HUES48 (cell line): Measurements from ENCODE around the gene LPAR6.
A peak's percentile ranks its signal among the peaks of the same experiment; 100 is the strongest.

Source experiments
- H3K27ac ChIP-seq: one replicate; pipeline ENCODE4 v1.7.0; 2013; ENCODE audit warnings: low read depth, low read length, inconsistent platforms
- H3K27me3 ChIP-seq: 2 replicates; pipeline ENCODE4 v1.6.1; 2013; ENCODE audit warnings: mild to moderate bottlenecking, low read length; ENCODE audit not compliant: control insufficient read depth, insufficient read depth
- H3K36me3 ChIP-seq: 2 replicates; pipeline ENCODE4 v1.6.1; 2013; ENCODE audit warnings: low read length; ENCODE audit not compliant: control insufficient read depth, insufficient read depth
- H3K4me1 ChIP-seq: 2 replicates; pipeline ENCODE4 v1.6.1; 2013; ENCODE audit warnings: mild to moderate bottlenecking, low read length; ENCODE audit not compliant: control insufficient read depth, insufficient read depth
- H3K4me3 ChIP-seq: 2 replicates; pipeline ENCODE4 v1.5.1; 2013; ENCODE audit warnings: mild to moderate bottlenecking, low read depth, low read length
- H3K9ac ChIP-seq: 2 replicates; pipeline ENCODE4 v1.6.1; 2013; ENCODE audit warnings: mild to moderate bottlenecking, low read depth, low read length, moderate library complexity
- H3K9me3 ChIP-seq: 2 replicates; pipeline ENCODE4 v1.6.1; 2013; ENCODE audit warnings: low read length; ENCODE audit not compliant: control insufficient read depth, insufficient read depth

The LPAR6 gene

GRCh38 chr13:48414501-48414900 lies 1.6 kb upstream of the LPAR6 start:
- Histone ChIP-seq H3K9ac (no peak overlapping the region), H3K36me3 (no peaks in the 10 kb centered on the region), H3K27me3 (0 out of 2 replicates have a peak, but pooled peaks cover 3% of the 10 kb centered on the region)

GRCh38 chr13:48411841-48412531 lies 927 bp downstream of the LPAR6 start:
- H3K27ac ChIP-seq = peak overlapping the region; percentile 81
- no peaks in the 10 kb centered on the region for H3K9me3 ChIP-seq
- peaks cover 24% of the 10 kb centered on the region for H3K4me1 ChIP-seq
- 0 out of 2 replicates have a peak, but pooled peaks cover 3% of the 10 kb centered on the region for H3K27me3 ChIP-seq
- H3K4me3 ChIP-seq = peak overlapping the region; percentile 66
- H3K36me3 ChIP-seq = no peaks in the 10 kb centered on the region
- H3K9ac ChIP-seq = peak overlapping the region; percentile 32

More at GRCh38 chr13:48414501-48414900, 1.6 kb upstream of the LPAR6 start:
- H3K9me3 ChIP-seq = no peaks in the 10 kb centered on the region; the same call in 1 of the 2 replicates
- H3K4me3 ChIP-seq = no peak overlapping the region
- peaks cover 24% of the 10 kb centered on the region for H3K4me1 ChIP-seq
- no peak overlapping the region for H3K27ac ChIP-seq

DNA sequence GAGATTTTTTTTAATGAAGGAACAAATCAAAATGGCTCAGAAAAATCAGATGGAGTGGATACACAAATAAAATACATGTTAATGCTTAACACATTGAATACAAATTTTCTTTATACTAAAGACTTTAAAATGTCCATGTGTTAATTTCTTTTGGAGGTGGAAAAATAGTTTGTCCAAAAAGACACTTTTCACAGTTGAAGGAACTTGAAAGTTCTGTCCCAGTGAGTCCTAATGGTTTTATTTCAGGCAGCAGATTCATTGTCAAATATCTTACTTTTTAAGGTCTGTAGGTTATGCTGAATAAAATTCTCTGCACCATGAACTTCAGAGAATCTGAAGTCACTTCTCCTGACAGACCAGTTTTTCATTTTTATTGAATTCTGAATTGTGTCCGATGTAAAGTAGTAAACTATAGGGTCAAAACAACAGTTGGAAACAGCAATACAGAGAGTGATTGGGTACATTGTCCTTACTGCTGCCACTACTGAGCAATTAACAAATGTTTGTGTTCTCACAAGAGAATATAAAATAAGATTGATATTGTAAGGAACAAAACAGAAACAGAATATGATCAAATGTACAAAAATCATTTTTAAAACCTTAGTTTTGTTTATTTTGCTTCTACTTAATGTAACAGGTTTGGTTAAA lies 1.6 kb downstream of the LPAR6 start:
- H3K27me3 ChIP-seq = 0 out of 2 replicates have a peak, but pooled peaks cover 3% of the 10 kb centered on the region

DNA sequence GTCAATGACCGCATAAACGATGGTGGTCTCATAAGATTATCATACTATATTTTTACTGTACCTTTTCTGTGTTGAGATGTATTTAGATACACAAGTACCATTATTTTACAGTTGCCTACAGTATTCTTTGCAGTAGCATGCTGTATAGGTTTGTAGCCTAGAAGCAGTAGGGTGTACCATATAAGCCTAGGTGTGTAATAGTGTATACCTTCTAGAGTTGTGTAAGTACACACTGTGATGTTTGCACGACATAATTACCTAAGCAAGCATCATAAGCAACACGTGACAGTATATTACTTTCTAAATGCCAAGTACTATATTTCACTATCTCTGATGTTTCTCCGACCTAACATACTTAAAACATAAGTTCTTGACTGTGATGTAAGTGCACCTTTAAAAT lies 2.7 kb downstream of the LPAR6 start:
- Histone ChIP-seq H3K27ac (no peak overlapping the region), H3K36me3 (no peaks in the 10 kb centered on the region), H3K4me3 (peak overlapping the region; percentile 38; the same call in 1 of the 2 replicates), H3K9me3 (no peaks in the 10 kb centered on the region), H3K27me3 (0 out of 2 replicates have a peak, but pooled peaks cover 3% of the 10 kb centered on the region), H3K4me1 (peaks cover 24% of the 10 kb centered on the region), H3K9ac (no peak overlapping the region)

More for the DNA sequence above, 1.6 kb downstream of the LPAR6 start:
- H3K4me3 ChIP-seq = peak overlapping the region; percentile 66
- no peaks in the 10 kb centered on the region for H3K9me3 ChIP-seq
- H3K36me3 ChIP-seq = no peaks in the 10 kb centered on the region
- H3K9ac ChIP-seq = peak overlapping the region; percentile 32
- peaks cover 24% of the 10 kb centered on the region for H3K4me1 ChIP-seq
- peak overlapping the region; percentile 81 for H3K27ac ChIP-seq

DNA sequence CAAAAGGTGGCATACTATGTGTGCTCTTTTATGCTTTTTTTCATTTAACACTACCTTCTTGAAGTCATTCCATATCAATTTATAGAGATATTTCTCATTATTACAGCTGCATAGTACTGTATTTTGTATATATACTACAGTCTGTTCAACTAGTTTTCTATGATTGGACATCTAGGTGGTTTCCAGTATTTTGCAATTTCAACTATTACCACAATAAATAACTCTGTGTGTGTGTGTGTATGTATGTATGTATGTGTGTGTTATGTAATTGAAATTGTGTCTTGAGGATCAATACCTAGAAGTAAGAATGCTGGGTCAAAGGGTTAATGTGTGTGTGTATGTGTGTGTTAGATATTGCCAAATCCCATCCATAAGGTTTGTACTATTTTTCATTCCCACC lies 7.0 kb downstream of the LPAR6 start:
- Histone ChIP-seq H3K27ac (no peak overlapping the region), H3K27me3 (no peaks in the 10 kb centered on the region), H3K36me3 (no peaks in the 10 kb centered on the region), H3K4me3 (no peak overlapping the region), H3K9me3 (no peaks in the 10 kb centered on the region), H3K4me1 (no peaks in the 10 kb centered on the region), H3K9ac (no peak overlapping the region)

DNA sequence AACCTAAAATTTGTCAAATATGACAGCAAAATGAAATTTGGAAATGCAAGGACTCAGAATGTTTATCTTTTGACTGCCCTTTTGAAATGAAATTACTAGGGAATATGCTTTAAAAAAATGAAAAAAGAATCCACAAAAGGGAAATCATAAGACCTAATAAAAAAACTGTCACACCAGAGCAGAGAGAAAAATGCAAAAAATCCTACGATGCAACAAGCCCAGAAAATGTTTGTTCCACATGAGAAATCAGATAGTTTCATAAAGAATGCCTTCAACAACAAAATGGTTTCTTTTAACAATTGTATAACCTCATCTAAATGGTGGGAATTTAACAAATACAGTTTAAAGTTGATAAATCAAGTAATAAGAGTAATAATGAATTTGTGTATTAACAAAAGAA lies 8.0 kb downstream of the LPAR6 start:
- Histone ChIP-seq H3K9ac (no peak overlapping the region), H3K27ac (no peak overlapping the region), H3K36me3 (no peaks in the 10 kb centered on the region), H3K9me3 (no peaks in the 10 kb centered on the region), H3K4me1 (no peaks in the 10 kb centered on the region), H3K4me3 (no peak overlapping the region), H3K27me3 (no peaks in the 10 kb centered on the region)

- H3K36me3 ChIP-seq = no peaks in the 10 kb centered on the region
- no peaks in the 10 kb centered on the region for H3K9me3 ChIP-seq
- no peak overlapping the region for H3K4me3 ChIP-seq
- no peak overlapping the region for H3K9ac ChIP-seq
- H3K27ac ChIP-seq = no peak overlapping the region
- no peaks in the 10 kb centered on the region for H3K27me3 ChIP-seq
- no peaks in the 10 kb centered on the region for H3K4me1 ChIP-seq
Measured at GRCh38 chr13:48403913-48404312, 9.0 kb downstream of the LPAR6 start.

- Histone ChIP-seq H3K4me3 (no peak overlapping the region), H3K4me1 (no peaks in the 10 kb centered on the region), H3K27ac (no peak overlapping the region), H3K9me3 (no peaks in the 10 kb centered on the region), H3K27me3 (no peaks in the 10 kb centered on the region), H3K9ac (no peak overlapping the region), H3K36me3 (no peaks in the 10 kb centered on the region)
Measured at GRCh38 chr13:48403151-48403631, 9.7 kb downstream of the LPAR6 start.

DNA sequence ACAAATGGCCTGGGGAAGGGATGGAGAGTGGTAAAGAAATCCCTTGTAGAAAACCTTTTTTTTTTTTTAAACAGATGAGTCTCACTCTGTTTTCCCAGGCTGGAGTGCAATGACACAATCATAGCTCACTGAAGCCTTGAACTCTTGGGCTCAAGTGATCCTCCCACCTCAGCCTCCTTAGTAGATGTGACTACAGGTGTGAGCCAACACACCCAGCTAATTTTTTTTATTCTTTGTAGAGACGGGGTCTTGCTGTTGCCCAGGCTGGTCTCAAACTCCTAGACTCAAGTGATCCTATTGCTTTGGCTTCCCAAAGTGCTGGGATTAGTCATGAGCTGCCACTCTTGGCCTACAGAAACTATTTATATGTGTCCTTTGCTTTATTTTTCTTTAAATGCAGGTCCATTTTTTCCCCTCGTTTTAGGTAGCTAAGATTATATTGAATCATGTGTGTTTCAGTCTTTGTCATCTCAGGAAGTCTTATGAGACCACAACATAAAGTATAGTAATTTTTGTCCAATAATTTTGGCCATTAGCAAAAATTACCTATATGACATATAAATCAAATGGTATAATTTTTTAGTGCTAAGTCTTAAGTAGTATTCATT lies 10.5 kb downstream of the LPAR6 start:
- no peak overlapping the region for H3K27ac ChIP-seq
- H3K4me1 ChIP-seq = no peaks in the 10 kb centered on the region
- H3K4me3 ChIP-seq = no peak overlapping the region
- H3K9ac ChIP-seq = no peak overlapping the region
- H3K36me3 ChIP-seq = no peaks in the 10 kb centered on the region
- no peaks in the 10 kb centered on the region for H3K9me3 ChIP-seq
- H3K27me3 ChIP-seq = no peaks in the 10 kb centered on the region

GRCh38 chr13:48401480-48401879 lies 11.4 kb downstream of the LPAR6 start:
- no peak overlapping the region for H3K4me3 ChIP-seq
- no peaks in the 10 kb centered on the region for H3K27me3 ChIP-seq
- H3K9ac ChIP-seq = no peak overlapping the region
- H3K9me3 ChIP-seq = no peaks in the 10 kb centered on the region
- no peak overlapping the region for H3K27ac ChIP-seq
- H3K36me3 ChIP-seq = no peaks in the 10 kb centered on the region
- H3K4me1 ChIP-seq = no peaks in the 10 kb centered on the region

DNA sequence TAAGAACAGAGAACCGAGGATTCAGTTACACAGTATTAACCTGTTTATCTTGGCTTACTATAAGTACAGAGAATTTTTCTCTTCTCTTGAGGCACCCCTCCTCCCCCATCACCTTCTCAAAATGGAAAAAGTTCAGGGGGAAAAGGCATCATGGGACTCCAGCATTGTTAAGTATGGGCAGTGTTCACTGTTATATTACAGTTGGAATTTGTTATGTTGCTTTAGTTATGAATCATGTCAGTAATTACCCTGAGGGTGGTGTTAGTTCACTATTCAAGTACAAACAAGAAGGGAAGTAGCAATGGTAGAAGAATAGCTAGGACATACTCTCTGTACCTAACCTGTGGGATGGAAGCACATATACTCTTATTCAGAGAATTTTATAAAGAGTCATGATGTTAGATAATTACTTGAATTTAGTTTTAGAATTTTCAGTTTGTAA lies 12.0 kb downstream of the LPAR6 start:
- Histone ChIP-seq H3K9ac (no peak overlapping the region), H3K4me1 (no peaks in the 10 kb centered on the region), H3K27ac (no peak overlapping the region), H3K36me3 (no peaks in the 10 kb centered on the region), H3K27me3 (no peaks in the 10 kb centered on the region), H3K9me3 (no peaks in the 10 kb centered on the region), H3K4me3 (no peak overlapping the region)
